Left lung (tissue), 10 donors: Measurements from ENCODE around the gene PIEZO2. TPM values are rescaled to one million over a fixed set of nuclear protein-coding genes. Genes with fewer than 3 reads are reported as not detected.
A peak's percentile ranks its signal among the peaks of the same experiment; 100 is the strongest.

Source experiments
- ATAC-seq: fragments of 200-7000 bp; cut with Tn5 transposase; one replicate; pipeline ENCODE4 v1.9.1; 2020; ENCODE audit warnings: moderate library complexity
- DNase-seq, 4 donors: peaks; one replicate each; pipeline ENCODE4 v3.0.0-alpha.2; 2013 to 2020
- H3K27ac ChIP-seq, 2 donors: fragments of 200-600 bp; sonication (generic) in 1 of 2; one replicate each; pipeline versions ENCODE4 v1.5.0 to v1.8.0; 2020 to 2021
- H3K27me3 ChIP-seq, 2 donors: fragments of 200-600 bp; sonication (generic) in 1 of 2; one replicate each; pipeline versions ENCODE4 v1.5.0 to v1.8.0; 2020 to 2021
- H3K36me3 ChIP-seq, 2 donors: fragments of 200-600 bp; sonication (generic) in 1 of 2; one replicate each; pipeline versions ENCODE4 v1.5.0 to v1.8.0; 2020 to 2021
- H3K4me1 ChIP-seq, 2 donors: fragments of 200-600 bp; one replicate each; pipeline ENCODE4 v1.8.0; 2021
- H3K4me3 ChIP-seq, 2 donors: fragments of 200-600 bp; sonication (generic) in 1 of 2; one replicate each; pipeline versions ENCODE4 v1.5.0 to v1.8.0; 2020 to 2021; ENCODE audit warnings: mild to moderate bottlenecking in 1 of 2
- H3K9me3 ChIP-seq, 2 donors: fragments of 200-600 bp; sonication (generic) in 1 of 2; one replicate each; pipeline versions ENCODE4 v1.5.0 to v1.8.0; 2020 to 2021
- intact Hi-C, 2 donors: fragments of 100-400 bp; cut with DNase I; formaldehyde crosslinking; loops; one replicate each; pipeline versions ENCODE4 v1.11.2 to v1.14.2; 2022
- polyA plus RNA-seq, 6 donors: library from polyadenylated mRNA; unstranded; fragments of 120-200 nt; gene quantifications; one replicate each; pipeline ENCODE4 v1.2.1, GENCODE V29; 2013; ENCODE audit not compliant: insufficient read length in 6 of 6
- total RNA-seq, 2 donors: library from RNA; stranded (reverse); fragmentation: NEBNext Ultra II Directional; extraction: Animal tissue kit (Norgen Biotek cat#: 25700); gene quantifications; one replicate each; pipeline ENCODE4 v1.2.1, GENCODE V29; 2021
- TF ChIP-seq, protein P1 (sequence below), 2 donors: fragments of 200-600 bp; sonication (generic) in 1 of 2; IDR thresholded peaks; one replicate each; pipeline versions ENCODE4 v1.5.0 to v1.8.0; 2021; ENCODE audit warnings: antibody characterized with exemption in 2 of 2
- donor health status: DM: no; HTN: yes; CAD: no.
- donor health status: DM: no; HTN: no; CAD: no.

The PIEZO2 gene
- total and polyA plus RNA-seq, 8 donors, result 40.3 to 270 (median 233) TPM

DNA sequence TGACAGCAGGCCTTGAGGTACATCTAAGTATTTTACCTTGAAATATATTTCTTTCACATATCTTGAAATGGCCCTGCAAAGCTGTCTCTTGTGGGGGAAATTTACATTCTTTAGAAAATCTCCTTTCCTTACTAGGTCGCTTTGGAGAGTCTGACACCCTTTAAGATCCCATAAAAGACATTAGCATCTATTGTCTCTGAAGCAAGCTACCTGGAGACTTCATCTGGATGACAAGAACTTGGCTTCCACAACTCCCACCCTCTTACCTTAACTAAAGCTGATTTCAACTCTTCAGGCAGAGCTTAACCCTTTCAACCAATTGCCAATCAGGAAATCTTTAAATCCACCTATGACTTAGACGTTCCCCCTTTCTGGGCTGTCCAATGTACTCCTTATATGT lies 219.3 kb downstream of the PIEZO2 start:
- no peak overlapping the region for H3K27ac ChIP-seq
- H3K9me3 ChIP-seq, result no peaks in the 10 kb centered on the region
- no peak for DNase-seq
- H3K4me3 ChIP-seq, result no peak overlapping the region
- intact Hi-C loops, result no loop called here
- no peaks in the 10 kb centered on the region for H3K36me3 ChIP-seq
- TF ChIP-seq, protein P1, sequence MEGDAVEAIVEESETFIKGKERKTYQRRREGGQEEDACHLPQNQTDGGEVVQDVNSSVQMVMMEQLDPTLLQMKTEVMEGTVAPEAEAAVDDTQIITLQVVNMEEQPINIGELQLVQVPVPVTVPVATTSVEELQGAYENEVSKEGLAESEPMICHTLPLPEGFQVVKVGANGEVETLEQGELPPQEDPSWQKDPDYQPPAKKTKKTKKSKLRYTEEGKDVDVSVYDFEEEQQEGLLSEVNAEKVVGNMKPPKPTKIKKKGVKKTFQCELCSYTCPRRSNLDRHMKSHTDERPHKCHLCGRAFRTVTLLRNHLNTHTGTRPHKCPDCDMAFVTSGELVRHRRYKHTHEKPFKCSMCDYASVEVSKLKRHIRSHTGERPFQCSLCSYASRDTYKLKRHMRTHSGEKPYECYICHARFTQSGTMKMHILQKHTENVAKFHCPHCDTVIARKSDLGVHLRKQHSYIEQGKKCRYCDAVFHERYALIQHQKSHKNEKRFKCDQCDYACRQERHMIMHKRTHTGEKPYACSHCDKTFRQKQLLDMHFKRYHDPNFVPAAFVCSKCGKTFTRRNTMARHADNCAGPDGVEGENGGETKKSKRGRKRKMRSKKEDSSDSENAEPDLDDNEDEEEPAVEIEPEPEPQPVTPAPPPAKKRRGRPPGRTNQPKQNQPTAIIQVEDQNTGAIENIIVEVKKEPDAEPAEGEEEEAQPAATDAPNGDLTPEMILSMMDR (IDR thresholded peaks at IDR 0.05), result no peak
- ATAC-seq, result no peak
- H3K27me3 ChIP-seq, result no peaks in the 10 kb centered on the region
- H3K4me1 ChIP-seq, result peaks cover 0 to 6% of the 10 kb centered on the region in 2 donors

DNA sequence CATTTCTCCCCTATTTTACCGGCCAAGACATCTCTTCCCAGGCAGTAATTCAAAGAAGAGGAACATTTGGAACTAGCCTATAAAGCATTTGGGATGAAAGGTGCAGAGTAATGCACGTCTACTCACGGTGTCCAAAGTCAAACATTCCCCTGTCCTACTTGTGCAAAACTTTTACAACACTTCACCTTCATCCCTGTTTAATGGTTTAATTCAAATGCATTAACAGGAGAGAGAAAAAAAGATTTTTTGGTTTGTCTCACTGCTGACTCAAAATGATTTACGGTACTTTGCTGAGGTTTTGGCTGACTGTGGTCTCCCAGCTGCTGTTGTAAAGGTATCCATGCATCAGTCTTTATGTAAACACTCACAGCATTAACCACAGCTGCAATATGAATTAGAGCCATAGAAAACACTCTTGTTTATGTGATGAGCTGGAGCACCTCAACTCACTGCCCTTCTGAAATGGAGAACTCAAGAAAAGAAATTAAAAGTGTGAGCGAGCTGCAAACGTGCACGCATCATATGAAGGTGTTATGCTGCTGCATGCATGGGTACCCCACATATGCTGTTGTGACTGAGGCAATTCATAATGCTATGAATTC lies 220.5 kb downstream of the PIEZO2 start:
- ATAC-seq (no peak), DNase-seq (no peak)
- Histone ChIP-seq H3K9me3 (no peaks in the 10 kb centered on the region), H3K36me3 (no peaks in the 10 kb centered on the region), H3K27ac (no peak overlapping the region), H3K4me1 (peaks cover 0 to 6% of the 10 kb centered on the region in 2 donors), H3K4me3 (no peak overlapping the region), H3K27me3 (no peaks in the 10 kb centered on the region)
- TF ChIP-seq, protein P1 (IDR thresholded peaks at IDR 0.05), result no peak
- intact Hi-C loops, result no loop called here

DNA sequence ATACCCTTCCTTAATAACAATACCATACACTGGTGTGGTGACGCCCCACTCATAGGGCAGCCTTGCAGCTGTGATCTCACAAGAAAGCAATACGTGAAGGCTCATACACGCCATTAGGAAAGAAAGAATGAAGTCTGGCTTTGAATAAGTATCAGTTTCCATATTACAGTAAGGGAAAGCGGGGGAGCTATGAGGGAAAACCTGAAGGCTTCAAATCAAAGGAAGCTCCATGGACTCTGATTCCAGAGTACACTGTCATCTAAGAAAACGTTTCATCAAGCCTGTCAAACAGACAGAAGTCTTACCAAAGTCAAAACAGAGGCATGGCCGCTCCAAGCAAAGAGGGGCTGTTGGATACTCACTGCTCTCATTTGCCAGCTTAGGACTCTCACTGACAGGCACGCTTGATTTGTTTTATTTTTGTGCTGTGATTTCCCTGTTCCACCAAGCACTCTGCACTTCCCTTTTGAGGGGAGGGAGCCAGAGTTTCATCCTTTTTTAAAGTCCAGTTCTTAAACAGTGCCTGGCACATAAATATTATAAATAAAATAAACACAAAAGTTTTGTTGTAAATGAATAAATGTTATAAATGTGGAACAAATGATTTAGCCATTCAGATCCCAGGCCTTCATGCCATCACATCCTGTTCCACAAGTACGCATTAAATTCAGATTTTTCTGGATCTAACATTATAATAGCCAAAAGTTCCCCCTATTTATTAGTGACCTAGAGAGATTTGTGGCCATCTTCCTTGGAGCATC lies 221.2 kb downstream of the PIEZO2 start:
- Histone ChIP-seq H3K36me3 (no peaks in the 10 kb centered on the region), H3K9me3 (no peaks in the 10 kb centered on the region), H3K27me3 (no peaks in the 10 kb centered on the region), H3K4me1 (peaks cover 0 to 6% of the 10 kb centered on the region in 2 donors), H3K27ac (peak overlapping the region; percentile 20 to 73), H3K4me3 (no peak overlapping the region)
- no peak for ATAC-seq
- no peak for DNase-seq
- intact Hi-C loops, result no loop called here
- TF ChIP-seq, protein P1 (IDR thresholded peaks at IDR 0.05), result no peak

DNA sequence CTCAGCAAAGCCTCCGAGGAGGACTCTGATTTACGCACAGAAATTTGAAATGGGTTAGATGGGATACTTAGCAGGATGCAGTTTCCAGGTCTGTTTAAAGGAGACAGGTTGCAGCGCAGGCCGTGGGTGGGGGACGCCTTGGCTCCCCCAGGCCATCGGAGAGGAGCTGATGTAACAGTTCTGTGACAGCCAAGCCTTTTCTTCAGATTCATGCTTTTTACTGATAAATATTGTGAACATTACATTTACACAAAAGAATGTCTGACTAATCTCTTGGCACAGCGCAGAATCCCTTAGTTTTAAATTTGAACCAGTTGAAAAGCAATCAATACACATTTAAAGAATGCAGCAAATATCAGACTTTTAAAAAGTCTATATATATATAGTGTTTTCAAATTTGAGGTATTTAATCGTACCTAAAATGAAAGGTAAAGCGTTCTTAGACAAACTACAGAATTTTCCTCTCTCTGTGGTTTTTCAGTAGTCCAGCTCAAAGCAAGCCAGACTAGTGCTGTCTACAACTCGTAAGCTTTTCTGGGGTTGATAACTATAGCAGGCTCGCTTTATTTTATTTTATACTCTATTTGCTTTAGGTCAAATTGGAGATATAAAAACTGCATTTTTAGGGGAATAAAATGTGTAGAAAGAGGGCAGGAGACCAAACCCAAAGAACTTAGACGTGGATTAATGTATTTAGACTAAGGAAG lies 221.9 kb downstream of the PIEZO2 start:
- H3K4me1 ChIP-seq, result peaks cover 0 to 6% of the 10 kb centered on the region in 2 donors
- no peaks in the 10 kb centered on the region for H3K27me3 ChIP-seq
- ATAC-seq, result peak; percentile 25
- H3K27ac ChIP-seq, result peak overlapping the region in 1 of 2 donors; percentile 73
- intact Hi-C loops, result no loop called here
- TF ChIP-seq, protein P1 (IDR thresholded peaks at IDR 0.05), result no peak
- peak in 2 of 4 donors; percentile 58 to 61 for DNase-seq
- no peaks in the 10 kb centered on the region for H3K9me3 ChIP-seq
- H3K4me3 ChIP-seq, result no peak overlapping the region
- no peaks in the 10 kb centered on the region for H3K36me3 ChIP-seq

DNA sequence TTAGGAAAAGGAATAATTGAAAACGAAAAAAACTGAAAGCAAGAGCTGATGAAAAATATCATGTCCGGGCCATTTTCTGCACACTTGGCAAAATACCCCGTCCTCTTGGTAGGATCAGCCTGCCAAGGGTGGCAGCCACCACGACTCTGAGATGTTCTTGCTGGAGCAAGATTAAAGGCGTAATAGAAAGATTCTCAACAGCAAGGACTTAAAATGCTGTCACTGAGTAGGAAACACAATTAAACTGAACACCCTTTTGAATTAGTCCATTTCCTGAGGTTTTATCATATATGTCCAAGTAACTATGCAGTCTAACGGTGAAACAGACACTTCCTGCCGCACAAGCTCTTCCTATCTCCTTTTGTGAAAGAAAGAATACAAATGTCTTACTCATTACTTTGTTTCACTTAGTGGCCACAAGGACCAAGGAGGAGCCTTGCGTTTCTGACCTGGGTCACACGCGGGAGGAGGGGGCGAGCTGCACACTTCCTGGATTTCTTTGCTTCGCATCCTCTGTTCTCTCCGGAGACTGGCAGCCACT lies 222.7 kb downstream of the PIEZO2 start:
- TF ChIP-seq, protein P1 (IDR thresholded peaks at IDR 0.05), result no peak
- H3K36me3 ChIP-seq, result no peaks in the 10 kb centered on the region
- H3K27me3 ChIP-seq, result no peaks in the 10 kb centered on the region
- no peaks in the 10 kb centered on the region for H3K9me3 ChIP-seq
- peak; percentile 16 for ATAC-seq
- peak in 1 of 4 donors; percentile 50 for DNase-seq
- peaks cover 0 to 6% of the 10 kb centered on the region in 2 donors for H3K4me1 ChIP-seq
- peak overlapping the region; percentile 5 to 73 for H3K27ac ChIP-seq
- intact Hi-C loops, result no loop called here
- no peak overlapping the region for H3K4me3 ChIP-seq
